PC-3 (cell line): ENCODE measurements around the gene SLC26A8. TPM values are rescaled to one million over a fixed set of nuclear protein-coding genes. Genes with fewer than 3 reads are reported as not detected.
A peak's percentile ranks its signal among the peaks of the same experiment; 100 is the strongest.

Source experiments
- ATAC-seq: fragments of 200-7000 bp; cut with Tn5 transposase; 2 replicates; pipeline ENCODE4 v1.9.1; 2020; ENCODE audit warnings: mild to moderate bottlenecking, moderate library complexity
- BruUV-seq: library from RNA; stranded (reverse); fragments of 400-500 nt; replicated peaks from 2 replicates; lab custom pipeline; 2021; lab: Mats Ljungman, UMichigan
- CTCF ChIA-PET: fragments of 300-600 bp; sonication (Branson Sonifier 250); formaldehyde crosslinking; loops from one replicate; lab custom pipeline; 2022; ENCODE audit warnings: antibody characterized with exemption; lab: Charles Lee
- POLR2A ChIA-PET: fragments of 300-600 bp; sonication (Branson Sonifier 250); formaldehyde crosslinking; loops from one replicate; lab custom pipeline; 2022; ENCODE audit warnings: antibody characterized with exemption; ENCODE audit not compliant: unreplicated experiment; lab: Charles Lee
- DNase-seq: peaks from one replicate; pipeline ENCODE4 v3.0.0-alpha.2; 2015
- H2AFZ ChIP-seq: fragments of 300-600 bp; sonication (generic); 2 replicates; pipeline ENCODE4 v1.6.0; 2016; ENCODE audit warnings: antibody characterized with exemption, low read length
- H3F3A ChIP-seq: fragments of 300-600 bp; sonication (generic); one replicate; pipeline ENCODE4 v1.6.0; 2017; ENCODE audit warnings: antibody characterized with exemption, low read length, control low read depth, mild to moderate bottlenecking; ENCODE audit not compliant: unreplicated experiment
- H3K27ac ChIP-seq: fragments of 300-600 bp; sonication (generic); 2 replicates; pipeline ENCODE4 v1.5.1; 2016; ENCODE audit warnings: mild to moderate bottlenecking, low read length
- H3K27me3 ChIP-seq: fragments of 300-600 bp; sonication (generic); 2 replicates; pipeline ENCODE4 v1.6.1; 2016; ENCODE audit warnings: low read length, mixed read lengths
- H3K36me3 ChIP-seq: fragments of 300-600 bp; sonication (generic); 2 replicates; pipeline ENCODE4 v1.6.1; 2016; ENCODE audit warnings: low read depth, mixed run types, low read length, mixed read lengths
- H3K4me1 ChIP-seq: fragments of 300-600 bp; sonication (generic); 2 replicates; pipeline ENCODE4 v1.5.1; 2016; ENCODE audit warnings: low read length; ENCODE audit not compliant: insufficient read depth
- H3K4me2 ChIP-seq: fragments of 300-600 bp; sonication (generic); 2 replicates; pipeline ENCODE4 v1.6.0; 2016; ENCODE audit warnings: low read length
- H3K4me3 ChIP-seq: fragments of 300-600 bp; sonication (generic); 2 replicates; pipeline ENCODE4 v1.5.1; 2016; ENCODE audit warnings: mild to moderate bottlenecking, low read length, mixed read lengths
- H3K79me2 ChIP-seq: fragments of 300-600 bp; sonication (generic); 2 replicates; pipeline ENCODE4 v1.6.1; 2017; ENCODE audit warnings: low read length, mixed read lengths
- H3K9ac ChIP-seq: fragments of 300-600 bp; sonication (generic); 2 replicates; pipeline ENCODE4 v1.6.0; 2016; ENCODE audit warnings: mild to moderate bottlenecking, low read length
- H3K9me2 ChIP-seq: fragments of 300-600 bp; sonication (generic); replicated peaks from 2 replicates; pipeline ENCODE4 v1.6.1; 2016; ENCODE audit warnings: mixed run types, low read length, mixed read lengths
- H3K9me3 ChIP-seq: fragments of 300-600 bp; sonication (generic); 2 replicates; pipeline ENCODE4 v1.6.1; 2016; ENCODE audit warnings: low read length, mixed read lengths
- H4K20me1 ChIP-seq: fragments of 300-600 bp; sonication (generic); 2 replicates; pipeline ENCODE4 v1.6.1; 2016; ENCODE audit warnings: low read length, mixed read lengths
- EZH2 ChIP-seq: fragments of 300-600 bp; sonication (generic); IDR thresholded peaks from one replicate; pipeline ENCODE4 v1.6.1; 2017; ENCODE audit warnings: antibody characterized with exemption, mild to moderate bottlenecking, low read length; ENCODE audit not compliant: unreplicated experiment
- EZH2phosphoT487 ChIP-seq: fragments of 300-600 bp; sonication (generic); IDR thresholded peaks from 2 replicates; pipeline ENCODE4 v1.6.1; 2018; ENCODE audit warnings: mild to moderate bottlenecking, antibody characterized with exemption, low read length, borderline replicate concordance
- intact Hi-C: fragments of 100-400 bp; cut with micrococcal nuclease; formaldehyde crosslinking; loops from 2 replicates; pipeline ENCODE4 v1.9.0; 2023
- total RNA-seq: library from RNA; depleted of rRNA; stranded (reverse); fragments of >200 nt; gene quantifications from 2 replicates; pipeline ENCODE4 v1.2.3, GENCODE V29; 2014
- TF ChIP-seq, protein P1 (sequence below): fragments of 300-600 bp; sonication (generic); conservative IDR thresholded peaks from 2 replicates; pipeline ENCODE4 v1.5.1; 2017; ENCODE audit warnings: antibody characterized with exemption, low read depth, mild to moderate bottlenecking, low read length

Gene SLC26A8
- total RNA-seq, 1 experiment from 2014 or later = not detected

DNA sequence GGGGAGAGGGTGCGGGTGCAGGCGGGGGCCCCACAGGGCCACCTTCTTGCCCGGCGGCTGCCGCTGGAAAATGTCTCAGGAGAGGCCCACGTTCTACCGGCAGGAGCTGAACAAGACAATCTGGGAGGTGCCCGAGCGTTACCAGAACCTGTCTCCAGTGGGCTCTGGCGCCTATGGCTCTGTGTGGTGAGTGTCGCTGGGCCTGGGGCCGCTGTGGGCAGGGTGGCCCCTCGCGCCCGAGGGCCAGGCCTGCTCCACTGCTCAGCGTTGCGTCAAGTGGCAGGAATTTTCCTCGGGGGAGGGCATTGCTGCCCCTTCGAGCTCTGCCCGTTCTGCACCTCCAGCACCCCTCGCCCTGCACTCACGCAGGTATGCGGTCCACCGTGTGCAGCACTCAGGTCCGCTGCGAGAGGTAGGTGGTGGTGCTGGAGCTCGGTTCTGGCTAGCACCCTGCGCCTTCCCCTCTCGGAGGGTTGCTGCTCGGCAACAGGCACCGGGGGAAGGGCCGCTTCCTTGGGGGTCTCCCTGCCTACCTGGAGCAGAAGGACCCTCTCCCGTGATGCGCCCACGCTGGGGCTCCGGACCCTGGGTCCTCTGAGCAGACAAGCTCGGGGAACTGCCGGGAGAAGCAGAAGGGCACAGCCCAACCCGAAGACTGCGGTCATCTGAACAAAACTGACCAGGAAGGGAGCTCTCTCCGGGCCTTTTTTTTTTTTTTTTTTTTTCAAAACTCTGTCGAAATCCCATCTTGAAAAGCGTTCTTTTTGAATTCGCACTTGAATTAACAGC, 3.8 kb upstream of the SLC26A8 start:
- BruUV-seq = TSS peak; percentile 72
- peak overlapping the region; percentile 52 for H3K27ac ChIP-seq
- H3K36me3 ChIP-seq = no peaks in the 10 kb centered on the region
- ChIA-PET POLR2A (interaction anchor here (0.6 to 1.0 kb wide), 2 partner anchors 93 to 103 kb away, joined by 5 to 11 read pairs; no protein-coding TSS in a partner anchor), CTCF (interaction anchor here (0.6 to 1.6 kb wide), 3 partner anchors 66 to 230 kb away, joined by 3 to 10 read pairs (median 10); no protein-coding TSS in a partner anchor)
- H2AFZ ChIP-seq = peak overlapping the region; percentile 73
- H3K4me1 ChIP-seq = peaks cover 15% of the 10 kb centered on the region; the same call in 1 of the 2 replicates
- H4K20me1 ChIP-seq = peaks cover 16% of the 10 kb centered on the region; the same call in 1 of the 2 replicates
- no peaks in the 10 kb centered on the region for H3K9me3 ChIP-seq
- ATAC-seq (peak; percentile 37), DNase-seq (peak; percentile 26)
- H3K4me2 ChIP-seq = peak overlapping the region; percentile 86
- TF ChIP-seq EZH2 (no peak), EZH2phosphoT487 (no peak)
- TF ChIP-seq, protein P1, sequence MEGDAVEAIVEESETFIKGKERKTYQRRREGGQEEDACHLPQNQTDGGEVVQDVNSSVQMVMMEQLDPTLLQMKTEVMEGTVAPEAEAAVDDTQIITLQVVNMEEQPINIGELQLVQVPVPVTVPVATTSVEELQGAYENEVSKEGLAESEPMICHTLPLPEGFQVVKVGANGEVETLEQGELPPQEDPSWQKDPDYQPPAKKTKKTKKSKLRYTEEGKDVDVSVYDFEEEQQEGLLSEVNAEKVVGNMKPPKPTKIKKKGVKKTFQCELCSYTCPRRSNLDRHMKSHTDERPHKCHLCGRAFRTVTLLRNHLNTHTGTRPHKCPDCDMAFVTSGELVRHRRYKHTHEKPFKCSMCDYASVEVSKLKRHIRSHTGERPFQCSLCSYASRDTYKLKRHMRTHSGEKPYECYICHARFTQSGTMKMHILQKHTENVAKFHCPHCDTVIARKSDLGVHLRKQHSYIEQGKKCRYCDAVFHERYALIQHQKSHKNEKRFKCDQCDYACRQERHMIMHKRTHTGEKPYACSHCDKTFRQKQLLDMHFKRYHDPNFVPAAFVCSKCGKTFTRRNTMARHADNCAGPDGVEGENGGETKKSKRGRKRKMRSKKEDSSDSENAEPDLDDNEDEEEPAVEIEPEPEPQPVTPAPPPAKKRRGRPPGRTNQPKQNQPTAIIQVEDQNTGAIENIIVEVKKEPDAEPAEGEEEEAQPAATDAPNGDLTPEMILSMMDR = no peak
- H3F3A ChIP-seq = no peaks in the 10 kb centered on the region
- peak overlapping the region; percentile 93 for H3K9ac ChIP-seq
- no peaks in the 10 kb centered on the region for H3K27me3 ChIP-seq
- no peaks in the 10 kb centered on the region for H3K9me2 ChIP-seq
- intact Hi-C loops = no loop called here
- peak overlapping the region; percentile 75 for H3K4me3 ChIP-seq
- H3K79me2 ChIP-seq = peaks cover 57% of the 10 kb centered on the region

DNA sequence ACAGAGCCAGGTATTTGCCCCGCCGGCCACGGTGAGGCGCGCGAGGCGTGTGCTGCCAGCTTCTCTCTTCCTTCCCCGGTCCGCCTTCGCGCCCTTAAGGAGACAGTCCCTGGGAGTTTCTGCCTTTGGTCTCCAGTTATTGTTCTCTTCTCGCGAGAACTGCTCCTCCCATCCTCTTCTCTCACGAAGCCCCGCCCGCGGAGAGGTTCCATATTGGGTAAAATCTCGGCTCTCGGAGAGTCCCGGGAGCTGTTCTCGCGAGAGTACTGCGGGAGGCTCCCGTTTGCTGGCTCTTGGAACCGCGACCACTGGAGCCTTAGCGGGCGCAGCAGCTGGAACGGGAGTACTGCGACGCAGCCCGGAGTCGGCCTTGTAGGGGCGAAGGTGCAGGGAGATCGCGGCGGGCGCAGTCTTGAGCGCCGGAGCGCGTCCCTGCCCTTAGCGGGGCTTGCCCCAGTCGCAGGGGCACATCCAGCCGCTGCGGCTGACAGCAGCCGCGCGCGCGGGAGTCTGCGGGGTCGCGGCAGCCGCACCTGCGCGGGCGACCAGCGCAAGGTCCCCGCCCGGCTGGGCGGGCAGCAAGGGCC, 3.2 kb upstream of the SLC26A8 start, which contains the start of gene MAPK14:
TSS of gene MAPK14 (plus strand) at position 308 of the 587 bp plus-strand sequence. CDS start 350 bp downstream, outside the sequence.
- Histone ChIP-seq H3K9me3 (no peaks in the 10 kb centered on the region), H3K4me2 (peak within 1 kb of the TSS; percentile 86), H3K27ac (peak within 1 kb of the TSS; percentile 52), H3F3A (no peaks in the 10 kb centered on the region), H3K9ac (peak within 1 kb of the TSS; percentile 93), H2AFZ (peak within 1 kb of the TSS; percentile 73), H3K4me1 (peaks cover 15% of the 10 kb centered on the region; the same call in 1 of the 2 replicates), H3K79me2 (peaks cover 50% of the 10 kb centered on the region), H3K27me3 (no peaks in the 10 kb centered on the region), H3K9me2 (no peaks in the 10 kb centered on the region), H3K36me3 (no peaks in the 10 kb centered on the region), H4K20me1 (peaks cover 15% of the 10 kb centered on the region; the same call in 1 of the 2 replicates), H3K4me3 (peak within 1 kb of the TSS; percentile 75)
- ChIA-PET CTCF (interaction anchor here (0.6 to 1.6 kb wide), 2 partner anchors 67 to 68 kb away, joined by 3 to 10 read pairs; no protein-coding TSS in a partner anchor), POLR2A (interaction anchor here (0.5 to 0.7 kb wide), 2 partner anchors 67 to 110 kb away, joined by 3 to 5 read pairs; no protein-coding TSS in a partner anchor)
- no TSS peak for BruUV-seq
- DNase-seq (peak; percentile 100), ATAC-seq (peak; percentile 88)
- intact Hi-C loops = loop anchor here (1.0 to 2.0 kb wide), 4 partner anchors 68 to 333 kb away; partner anchors contain the start of genes BRPF3 and SRPK1
- TF ChIP-seq, protein P1 = peak; percentile 85
- TF ChIP-seq EZH2phosphoT487 = no peak
